ENCODE results near the gene TTC9B. TPM values are rescaled to one million over a fixed set of nuclear protein-coding genes. Genes with fewer than 3 reads are reported as not detected.

TTC9B gene
- total RNA-seq, 4 donors from 2014 or later = not detected

GRCh38 chr19:40239415-40240226 lies 21.4 kb upstream of the TTC9B start:
- Histone ChIP-seq H3K36me3 (peaks cover 67 to 81% (median 75%) of the 10 kb centered on the region in 4 donors), H3K9me3 (no peaks in the 10 kb centered on the region), H3K4me3 (no peak overlapping the region), H3K4me1 (peaks cover 20 to 26% (median 22%) of the 10 kb centered on the region in 4 donors), H3K27ac (replicated peaks in 1 of 4) (no peak overlapping the region), H3K27me3 (no peaks in the 10 kb centered on the region)
- no peak for TF ChIP-seq POLR2AphosphoS5 (IDR thresholded peaks at IDR 0.05)
- no peak for TF ChIP-seq POLR2A (IDR thresholded peaks at IDR 0.05; ENCODE audit: low read depth)
- no peak for TF ChIP-seq EP300 (IDR thresholded peaks at IDR 0.05)
- TF ChIP-seq CTCF (IDR thresholded peaks at IDR 0.05) = no peak
- DNase-seq (ENCODE audit: extremely low spot score) = no peak
- intact Hi-C loops (cut with DNase I) = no loop called here
- WGBS = 100% methylated on average over 7 of the region's 12 CpGs

GRCh38 chr19:40238775-40239174 lies 20.6 kb upstream of the TTC9B start:
- Histone ChIP-seq H3K27ac (replicated peaks in 1 of 4) (no peak overlapping the region), H3K27me3 (no peaks in the 10 kb centered on the region), H3K36me3 (peaks cover 70 to 88% (median 83%) of the 10 kb centered on the region in 4 donors), H3K9me3 (no peaks in the 10 kb centered on the region), H3K4me3 (no peak overlapping the region), H3K4me1 (peaks cover 14 to 24% (median 20%) of the 10 kb centered on the region in 4 donors)
- no peak for DNase-seq (ENCODE audit: extremely low spot score)
- TF ChIP-seq CTCF (IDR thresholded peaks at IDR 0.05) (no peak), EP300 (IDR thresholded peaks at IDR 0.05) (no peak), POLR2A (IDR thresholded peaks at IDR 0.05; ENCODE audit: low read depth) (no peak), POLR2AphosphoS5 (IDR thresholded peaks at IDR 0.05) (no peak)
- intact Hi-C loops (cut with DNase I) = no loop called here
- 94% methylated on average over 7 of the region's 9 CpGs for WGBS

- no peak for DNase-seq (ENCODE audit: extremely low spot score)
- H3K27ac ChIP-seq (replicated peaks in 1 of 4) = no peak overlapping the region
- H3K36me3 ChIP-seq = peaks cover 74 to 98% (median 93%) of the 10 kb centered on the region in 4 donors
- H3K4me1 ChIP-seq = peaks cover 9 to 21% (median 16%) of the 10 kb centered on the region in 4 donors
- H3K4me3 ChIP-seq = no peak overlapping the region
- no peaks in the 10 kb centered on the region for H3K27me3 ChIP-seq
- intact Hi-C loops (cut with DNase I) = no loop called here
- no peaks in the 10 kb centered on the region for H3K9me3 ChIP-seq
- 90% methylated on average over 13 of the region's 14 CpGs for WGBS
- no peak for TF ChIP-seq CTCF (IDR thresholded peaks at IDR 0.05)
- no peak for TF ChIP-seq POLR2A (IDR thresholded peaks at IDR 0.05; ENCODE audit: low read depth)
- TF ChIP-seq POLR2AphosphoS5 (IDR thresholded peaks at IDR 0.05) = no peak
- TF ChIP-seq EP300 (IDR thresholded peaks at IDR 0.05) = no peak
Measured at GRCh38 chr19:40237791-40238190, 19.6 kb upstream of the TTC9B start.

- Histone ChIP-seq H3K36me3 (peaks cover 65 to 90% (median 87%) of the 10 kb centered on the region in 4 donors), H3K9me3 (no peaks in the 10 kb centered on the region), H3K4me1 (peaks cover 11 to 21% (median 17%) of the 10 kb centered on the region in 4 donors), H3K27me3 (no peaks in the 10 kb centered on the region), H3K4me3 (no peak overlapping the region), H3K27ac (replicated peaks in 1 of 4) (no peak overlapping the region)
- intact Hi-C loops (cut with DNase I) = no loop called here
- 98% methylated on average over 6 of the region's 6 CpGs for WGBS
- no peak for TF ChIP-seq CTCF (IDR thresholded peaks at IDR 0.05)
- no peak for TF ChIP-seq POLR2A (IDR thresholded peaks at IDR 0.05; ENCODE audit: low read depth)
- TF ChIP-seq POLR2AphosphoS5 (IDR thresholded peaks at IDR 0.05) = no peak
- TF ChIP-seq EP300 (IDR thresholded peaks at IDR 0.05) = no peak
- no peak for DNase-seq (ENCODE audit: extremely low spot score)
Measured at GRCh38 chr19:40236366-40236765, 18.2 kb upstream of the TTC9B start.
